ENCODE data around the gene MED13L. TPM values are rescaled to one million over a fixed set of nuclear protein-coding genes. Genes with fewer than 3 reads are reported as not detected.

MED13L gene
- total and polyA plus RNA-seq, 8 donors = 92.4 to 123 (median 97.0) TPM

DNA sequence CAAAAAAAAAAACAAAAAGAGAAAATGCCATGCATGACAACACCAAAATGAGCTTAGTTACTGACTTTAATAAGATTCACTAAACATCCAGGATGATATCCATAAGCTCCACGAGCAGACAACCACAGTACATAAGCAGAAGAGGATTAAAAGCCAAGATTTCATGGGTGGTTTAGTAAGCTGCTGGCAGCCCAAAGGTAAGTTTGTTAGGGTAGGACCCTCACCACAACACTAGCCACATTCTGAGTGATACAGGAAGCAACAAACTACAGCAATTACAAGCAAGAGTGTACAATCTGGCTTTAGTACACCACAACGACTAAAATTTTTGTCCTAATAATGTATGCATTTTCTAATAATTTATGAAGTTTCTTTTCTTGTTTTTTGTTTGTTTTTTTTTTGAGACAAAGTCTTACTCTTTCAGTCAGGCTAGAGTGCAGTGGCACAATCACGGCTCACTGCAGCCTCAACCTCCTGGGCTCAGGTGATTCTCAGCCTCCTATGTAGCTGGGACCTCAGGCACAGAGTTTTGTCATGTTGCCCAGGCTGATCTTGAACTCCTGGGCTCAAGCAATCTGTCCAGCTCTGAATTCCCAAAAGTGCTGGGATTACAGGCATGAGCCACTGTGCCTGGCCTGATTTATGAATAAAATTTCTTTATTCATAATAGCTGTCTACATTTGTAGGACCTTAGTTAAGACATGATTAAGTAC lies 221.4 kb downstream of the MED13L start:
- Histone ChIP-seq H3K9me3 (no peaks in the 10 kb centered on the region), H3K27ac (no peak overlapping the region), H3K4me1 (peaks cover 4 to 49% of the 10 kb centered on the region in 2 donors), H3K36me3 (no peaks in the 10 kb centered on the region), H3K4me3 (no peak overlapping the region), H3K27me3 (no peaks in the 10 kb centered on the region)
- DNase-seq = no peak
- TF ChIP-seq, protein P1, sequence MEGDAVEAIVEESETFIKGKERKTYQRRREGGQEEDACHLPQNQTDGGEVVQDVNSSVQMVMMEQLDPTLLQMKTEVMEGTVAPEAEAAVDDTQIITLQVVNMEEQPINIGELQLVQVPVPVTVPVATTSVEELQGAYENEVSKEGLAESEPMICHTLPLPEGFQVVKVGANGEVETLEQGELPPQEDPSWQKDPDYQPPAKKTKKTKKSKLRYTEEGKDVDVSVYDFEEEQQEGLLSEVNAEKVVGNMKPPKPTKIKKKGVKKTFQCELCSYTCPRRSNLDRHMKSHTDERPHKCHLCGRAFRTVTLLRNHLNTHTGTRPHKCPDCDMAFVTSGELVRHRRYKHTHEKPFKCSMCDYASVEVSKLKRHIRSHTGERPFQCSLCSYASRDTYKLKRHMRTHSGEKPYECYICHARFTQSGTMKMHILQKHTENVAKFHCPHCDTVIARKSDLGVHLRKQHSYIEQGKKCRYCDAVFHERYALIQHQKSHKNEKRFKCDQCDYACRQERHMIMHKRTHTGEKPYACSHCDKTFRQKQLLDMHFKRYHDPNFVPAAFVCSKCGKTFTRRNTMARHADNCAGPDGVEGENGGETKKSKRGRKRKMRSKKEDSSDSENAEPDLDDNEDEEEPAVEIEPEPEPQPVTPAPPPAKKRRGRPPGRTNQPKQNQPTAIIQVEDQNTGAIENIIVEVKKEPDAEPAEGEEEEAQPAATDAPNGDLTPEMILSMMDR (IDR thresholded peaks at IDR 0.05) = no peak
- intact Hi-C loops (cut with DNase I) = no loop called here
- no peak for ATAC-seq

DNA sequence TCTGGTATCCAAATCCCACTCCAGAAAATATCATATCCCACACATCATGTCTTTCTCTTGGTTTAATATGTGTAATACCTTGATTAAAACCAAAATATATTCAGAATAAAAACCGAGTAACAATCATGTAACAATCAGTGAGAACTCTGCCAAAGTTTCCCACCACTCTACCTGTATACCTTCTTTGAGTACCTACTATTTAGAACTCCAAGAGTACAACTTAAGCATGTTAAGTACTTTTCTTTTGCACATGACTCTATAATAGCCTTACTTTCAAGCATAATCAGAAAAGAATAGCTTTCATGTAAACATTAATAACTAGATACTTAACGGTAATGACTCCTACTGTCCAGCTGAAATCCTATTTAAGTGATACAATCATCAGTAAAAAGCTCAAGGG lies 223.2 kb downstream of the MED13L start:
- TF ChIP-seq, protein P1 (IDR thresholded peaks at IDR 0.05) = no peak
- no peaks in the 10 kb centered on the region for H3K27me3 ChIP-seq
- intact Hi-C loops (cut with DNase I) = no loop called here
- no peak for DNase-seq
- no peaks in the 10 kb centered on the region for H3K9me3 ChIP-seq
- no peaks in the 10 kb centered on the region for H3K36me3 ChIP-seq
- H3K4me3 ChIP-seq = no peak overlapping the region
- H3K4me1 ChIP-seq = peaks cover 13 to 51% of the 10 kb centered on the region in 2 donors
- peak overlapping the region in 1 of 2 donors; percentile 64 for H3K27ac ChIP-seq
- ATAC-seq = peak; percentile 77

DNA sequence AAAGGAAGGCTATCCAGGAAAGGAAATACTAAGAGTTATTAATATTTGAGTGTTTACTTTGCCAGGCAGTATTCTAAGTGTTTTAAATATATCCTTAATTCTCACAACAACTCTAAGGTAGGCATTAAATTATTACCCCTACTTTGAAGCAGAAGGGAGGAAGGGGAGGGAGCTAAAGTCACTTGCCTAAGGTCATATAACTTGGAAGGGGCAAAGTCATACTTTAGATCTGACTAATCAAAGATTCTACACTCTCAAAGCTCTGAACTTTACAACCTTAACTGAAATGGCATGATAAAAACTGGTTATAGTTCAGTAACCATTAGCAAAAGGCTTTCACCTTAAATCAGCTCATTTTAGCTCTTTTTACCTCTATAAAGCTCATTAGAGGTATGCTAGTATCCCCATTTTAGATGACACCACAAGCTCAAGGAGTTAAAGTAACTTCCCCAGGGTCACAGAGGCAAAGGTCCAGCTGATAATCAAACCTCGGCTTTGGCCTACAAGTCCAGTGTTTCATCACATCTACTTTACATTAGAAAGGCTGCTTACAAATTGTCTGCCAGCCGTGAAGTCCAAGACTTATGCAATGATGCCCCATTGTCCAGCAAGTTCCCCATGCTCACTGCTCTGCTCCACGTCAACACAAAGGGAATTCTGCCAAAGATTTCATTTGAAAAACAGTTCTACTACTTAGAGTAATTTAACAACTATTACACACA lies 223.9 kb downstream of the MED13L start:
- intact Hi-C loops (cut with DNase I) = no loop called here
- H3K27ac ChIP-seq = peak overlapping the region; percentile 33 to 64
- no peak overlapping the region for H3K4me3 ChIP-seq
- peaks cover 18 to 57% of the 10 kb centered on the region in 2 donors for H3K4me1 ChIP-seq
- H3K36me3 ChIP-seq = no peaks in the 10 kb centered on the region
- TF ChIP-seq, protein P1 (IDR thresholded peaks at IDR 0.05) = no peak
- DNase-seq = peak in 2 of 4 donors; percentile 78 to 91
- no peaks in the 10 kb centered on the region for H3K27me3 ChIP-seq
- H3K9me3 ChIP-seq = no peaks in the 10 kb centered on the region
- ATAC-seq = peak; percentile 81

DNA sequence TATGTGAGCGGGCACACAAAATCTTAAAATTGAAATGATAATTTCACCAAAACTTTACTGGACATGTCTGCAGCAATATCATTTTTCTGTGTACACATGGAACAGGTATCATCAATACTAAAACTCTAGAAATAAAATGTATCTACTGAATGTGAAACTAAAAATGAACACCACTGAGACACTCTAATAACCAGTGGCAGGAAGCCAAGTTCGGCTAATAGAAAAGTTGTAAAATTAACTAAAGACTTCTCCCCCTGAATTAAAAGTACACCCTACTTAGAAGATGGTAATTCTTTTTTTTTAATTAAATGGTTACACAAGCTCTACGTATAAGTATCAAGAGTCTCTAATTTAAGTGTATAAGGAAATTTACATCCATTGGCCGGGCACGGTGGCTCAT lies 227.2 kb downstream of the MED13L start:
- Histone ChIP-seq H3K27ac (no peak overlapping the region), H3K9me3 (no peaks in the 10 kb centered on the region), H3K36me3 (no peaks in the 10 kb centered on the region), H3K4me3 (no peak overlapping the region), H3K27me3 (no peaks in the 10 kb centered on the region), H3K4me1 (peaks cover 19 to 65% of the 10 kb centered on the region in 2 donors)
- intact Hi-C loops (cut with DNase I) = no loop called here
- ATAC-seq (no peak), DNase-seq (no peak)
- TF ChIP-seq, protein P1 (IDR thresholded peaks at IDR 0.05) = no peak

DNA sequence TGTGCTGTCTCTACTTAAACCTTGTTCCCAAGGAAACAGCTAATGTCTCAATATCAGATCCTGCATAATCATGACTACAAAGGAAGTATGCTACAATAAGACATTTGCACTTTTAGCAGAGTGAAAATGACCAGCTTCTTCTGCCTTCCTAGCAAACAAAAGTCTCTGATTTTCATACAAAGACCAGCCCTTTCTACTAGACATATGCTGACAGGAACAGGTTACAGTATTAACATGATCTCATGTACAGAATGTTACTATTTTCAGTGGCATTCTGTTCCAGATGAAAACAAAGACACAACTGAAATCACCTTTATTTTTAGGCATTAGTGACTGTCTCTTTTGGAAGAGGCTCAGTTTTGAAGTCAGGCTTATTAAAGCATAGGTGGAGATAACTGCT lies 228.6 kb downstream of the MED13L start:
- intact Hi-C loops (cut with DNase I) = no loop called here
- TF ChIP-seq, protein P1 (IDR thresholded peaks at IDR 0.05) = no peak
- H3K9me3 ChIP-seq = no peaks in the 10 kb centered on the region
- H3K4me1 ChIP-seq = peaks cover 19 to 62% of the 10 kb centered on the region in 2 donors
- no peak for DNase-seq
- no peak overlapping the region for H3K4me3 ChIP-seq
- no peak for ATAC-seq
- H3K27ac ChIP-seq = no peak overlapping the region
- no peaks in the 10 kb centered on the region for H3K36me3 ChIP-seq
- no peaks in the 10 kb centered on the region for H3K27me3 ChIP-seq

All from left lung (tissue), 10 donors.